GM18868 (cell line): Measurements from ENCODE around the gene ZFX.

ENCODE experiments used
- ATAC-seq: cut with Tn5 transposase; IDR thresholded peaks from one replicate; pipeline ENCODE4 v1.9.1; 2021; ENCODE audit warnings: mild to moderate bottlenecking, moderate library complexity; ENCODE audit not compliant: unreplicated experiment

The ZFX gene

DNA sequence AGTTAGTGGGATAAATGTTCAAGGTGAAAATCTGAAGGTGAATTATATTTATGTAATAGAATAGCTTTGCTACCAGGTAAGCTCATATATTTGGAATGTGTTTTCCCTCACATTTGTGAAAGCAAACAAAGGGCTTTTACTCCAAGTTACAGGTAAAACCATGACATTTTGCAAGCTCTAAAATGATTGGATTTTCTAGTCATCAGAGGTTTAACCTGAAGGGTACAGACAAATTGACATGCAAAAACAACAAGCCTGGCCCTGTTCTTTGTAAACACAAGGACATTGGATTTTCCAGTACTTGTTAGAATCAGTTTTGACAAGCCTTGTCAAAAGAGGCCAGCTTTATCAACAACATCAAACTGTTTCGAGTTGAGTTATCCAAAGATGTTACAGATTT is 51.7 kb downstream of the ZFX start:
- ATAC-seq: no peak

DNA sequence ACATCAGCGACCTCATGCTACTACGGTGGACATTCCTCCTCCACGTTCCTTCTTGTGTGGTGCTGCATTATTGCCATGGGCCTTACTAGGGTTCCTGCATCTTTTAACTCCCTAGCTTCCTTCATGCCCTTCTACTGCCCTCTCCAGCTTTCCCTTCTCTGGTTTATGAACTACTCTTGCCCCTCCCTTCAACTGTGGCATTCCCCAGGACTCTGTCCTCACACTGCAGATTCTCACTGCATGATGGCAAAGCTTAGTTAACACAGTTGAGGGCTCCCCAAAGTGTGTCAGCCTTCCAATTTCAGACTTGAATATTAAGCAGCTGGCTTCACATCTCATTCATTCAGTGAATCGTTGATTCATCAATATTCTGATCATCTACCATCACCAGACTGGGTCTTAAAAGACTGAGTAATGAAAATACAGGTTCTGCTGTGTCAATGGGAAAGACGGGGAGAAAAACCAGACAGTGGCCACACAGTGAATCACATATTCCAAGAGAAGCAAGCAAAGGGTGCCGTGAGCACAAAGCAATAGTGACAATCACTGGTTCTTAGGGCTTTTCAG is 53.0 kb downstream of the ZFX start:
- ATAC-seq: no peak

DNA sequence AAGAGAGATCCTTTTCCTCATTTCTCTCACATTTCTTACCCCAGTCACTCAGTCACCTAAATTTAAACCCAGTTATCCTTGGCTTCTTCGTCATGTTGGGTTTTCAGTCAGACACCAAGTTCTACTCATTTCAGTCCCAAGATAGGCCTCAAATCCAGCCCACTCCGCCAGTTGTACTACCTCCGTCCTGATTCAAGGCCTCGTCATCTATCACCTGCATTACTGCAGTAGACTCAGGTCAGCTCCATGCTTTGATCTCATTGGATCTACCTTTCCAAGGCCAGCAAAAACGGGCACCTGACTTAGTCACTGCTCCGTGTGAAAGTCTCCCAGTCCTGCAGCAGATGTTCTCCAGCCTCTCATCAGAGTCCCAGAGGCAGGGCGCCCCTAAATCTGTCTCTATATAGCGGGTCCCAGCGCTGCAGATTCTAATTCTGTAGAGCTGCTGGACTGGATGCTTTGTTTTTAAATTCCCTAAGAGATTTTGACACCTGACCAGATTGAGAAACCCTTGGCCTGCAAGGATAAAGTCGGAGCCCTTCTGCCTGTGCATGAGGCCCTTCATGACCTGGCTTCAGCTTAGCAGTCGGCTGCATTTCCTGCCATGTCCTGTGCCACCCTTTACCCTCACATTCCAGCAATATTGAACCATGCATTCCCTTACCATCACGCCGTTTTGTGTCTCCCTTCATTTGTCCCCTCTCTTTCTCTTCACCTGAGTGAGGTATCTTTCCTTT is 53.7 kb downstream of the ZFX start:
- ATAC-seq: no peak

DNA sequence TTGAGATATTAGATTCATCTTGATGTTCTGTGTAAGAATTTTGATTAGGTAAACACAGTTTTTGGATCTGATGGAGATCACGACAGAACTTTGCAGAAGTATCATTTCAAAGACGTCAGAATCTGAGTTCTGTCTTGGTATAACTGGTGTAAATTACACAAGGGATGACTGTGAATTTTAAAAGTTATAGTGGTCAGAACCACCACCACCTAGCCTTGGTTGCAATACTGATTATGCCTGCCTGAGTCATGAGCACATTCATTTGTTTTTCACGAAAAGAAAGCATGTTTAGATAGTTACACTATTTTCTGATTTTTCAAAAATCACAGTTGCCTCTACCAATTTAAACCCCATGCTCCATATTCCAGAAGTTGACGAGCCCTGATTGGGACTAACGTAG is 54.8 kb downstream of the ZFX start:
- no peak for ATAC-seq

DNA sequence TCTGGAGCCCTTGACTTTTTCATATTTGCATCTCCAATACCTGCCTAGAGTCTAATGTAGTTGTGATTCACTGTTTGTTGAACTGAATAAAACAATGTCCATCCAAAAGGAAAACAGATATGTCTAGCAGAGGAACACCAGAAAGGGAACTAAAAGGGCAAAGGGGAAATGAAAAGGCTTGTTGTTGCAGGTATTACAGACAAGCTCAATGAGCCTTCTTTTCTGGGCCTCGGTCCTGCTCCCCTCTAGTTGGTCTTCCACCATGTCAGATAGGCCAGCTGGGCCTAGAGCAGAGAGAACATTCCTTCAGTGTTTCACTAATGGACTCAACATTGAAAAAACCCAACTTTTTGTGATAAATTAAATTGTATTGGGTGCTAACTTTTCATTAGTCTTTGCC is 55.4 kb downstream of the ZFX start:
- no peak for ATAC-seq

DNA sequence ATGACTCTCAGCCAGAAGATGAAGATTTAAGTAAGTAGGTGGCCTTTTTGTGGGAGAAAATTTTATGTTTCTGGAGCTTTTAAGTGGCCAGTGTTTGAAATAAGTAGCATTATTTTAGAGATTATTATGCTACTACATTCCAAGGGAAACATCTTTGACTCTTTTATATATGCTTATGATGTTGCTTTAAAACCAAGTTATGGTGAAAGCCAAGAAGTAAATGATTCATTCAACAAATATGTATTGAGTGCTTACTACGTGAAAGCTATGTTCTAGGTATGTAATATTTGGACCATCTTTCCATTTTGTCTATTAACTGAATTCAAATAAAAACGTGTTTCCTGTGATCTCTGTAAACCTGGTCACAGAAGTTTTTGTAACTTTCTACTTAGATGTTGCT is 58.3 kb downstream of the ZFX start:
- no peak for ATAC-seq

DNA sequence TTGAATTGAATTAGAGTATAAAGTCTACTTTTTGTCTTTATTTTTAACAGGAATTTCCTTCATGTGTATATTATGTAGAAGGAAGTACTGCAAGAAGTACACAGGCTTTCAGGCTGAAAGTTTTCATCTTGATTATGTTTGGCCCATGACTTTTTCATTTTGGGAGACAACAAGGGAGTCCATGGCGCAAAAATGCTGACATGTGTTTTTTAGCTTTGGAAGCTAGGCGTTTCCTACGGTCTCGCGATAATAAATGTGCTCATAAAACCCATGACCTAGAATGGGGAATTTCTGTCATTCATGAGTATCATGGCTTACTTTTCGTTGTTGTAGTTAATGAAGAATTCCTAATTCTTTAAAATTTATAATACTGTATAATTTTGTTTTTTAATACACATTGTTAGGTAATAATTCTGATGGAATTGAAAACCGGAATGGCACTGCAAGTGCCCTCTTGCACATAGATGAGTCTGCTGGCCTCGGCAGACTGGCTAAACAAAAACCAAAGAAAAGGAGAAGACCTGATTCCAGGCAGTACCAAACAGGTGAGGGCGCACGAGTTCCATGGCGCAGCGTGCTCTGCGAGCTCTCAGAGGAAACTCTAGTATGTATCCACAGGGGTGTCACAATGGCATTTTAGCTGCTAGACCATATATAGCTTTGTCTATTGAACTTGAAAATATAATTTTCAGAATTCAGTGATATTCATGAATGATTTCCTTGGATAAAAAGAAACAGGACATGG is 59.1 kb downstream of the ZFX start:
- ATAC-seq: no peak

DNA sequence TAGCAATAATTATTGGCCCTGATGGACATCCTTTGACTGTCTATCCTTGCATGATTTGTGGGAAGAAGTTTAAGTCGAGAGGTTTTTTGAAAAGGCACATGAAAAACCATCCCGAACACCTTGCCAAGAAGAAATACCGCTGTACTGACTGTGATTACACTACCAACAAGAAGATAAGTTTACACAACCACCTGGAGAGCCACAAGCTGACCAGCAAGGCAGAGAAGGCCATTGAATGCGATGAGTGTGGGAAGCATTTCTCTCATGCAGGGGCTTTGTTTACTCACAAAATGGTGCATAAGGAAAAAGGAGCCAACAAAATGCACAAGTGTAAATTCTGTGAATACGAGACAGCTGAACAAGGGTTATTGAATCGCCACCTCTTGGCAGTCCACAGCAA is 60.7 kb downstream of the ZFX start:
- no peak for ATAC-seq

DNA sequence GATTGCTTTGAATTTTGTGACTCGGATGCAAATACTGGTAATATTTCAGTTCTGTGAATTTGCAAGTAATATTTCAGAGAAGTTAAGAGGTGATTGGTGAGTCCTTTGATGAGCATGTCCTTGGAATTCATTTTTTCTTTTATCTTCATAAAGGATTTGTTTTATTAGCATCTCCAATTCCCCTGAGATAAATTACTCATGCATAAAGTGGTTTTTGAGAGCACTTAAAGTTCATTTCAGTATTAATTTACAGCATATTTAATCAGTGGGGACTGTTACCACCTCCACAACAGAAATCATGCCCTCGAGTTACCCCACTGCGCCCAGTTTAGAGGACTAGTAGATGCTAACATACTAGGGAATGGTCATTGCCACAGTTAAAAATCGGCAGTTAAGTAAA is 65.0 kb downstream of the ZFX start:
- ATAC-seq: no peak

DNA sequence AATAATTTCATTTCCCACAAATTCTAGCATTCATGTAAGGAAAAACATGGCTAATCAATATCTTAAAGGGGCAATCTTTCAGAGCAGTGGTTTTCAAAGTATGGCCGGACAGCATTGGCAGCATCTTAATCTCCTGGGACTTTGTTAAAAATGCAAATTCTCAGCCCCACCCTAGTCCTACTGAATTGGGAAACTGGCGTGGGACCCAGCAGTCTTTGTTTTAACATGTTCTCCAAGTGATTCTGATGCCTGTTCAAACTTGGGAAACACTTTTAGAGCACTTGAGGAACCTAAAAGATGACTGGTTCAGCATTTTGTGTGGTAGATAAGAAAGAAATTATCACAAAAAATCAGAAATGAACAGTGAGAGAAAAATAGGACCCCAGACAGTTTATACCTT is 65.7 kb downstream of the ZFX start:
- ATAC-seq: no peak

DNA sequence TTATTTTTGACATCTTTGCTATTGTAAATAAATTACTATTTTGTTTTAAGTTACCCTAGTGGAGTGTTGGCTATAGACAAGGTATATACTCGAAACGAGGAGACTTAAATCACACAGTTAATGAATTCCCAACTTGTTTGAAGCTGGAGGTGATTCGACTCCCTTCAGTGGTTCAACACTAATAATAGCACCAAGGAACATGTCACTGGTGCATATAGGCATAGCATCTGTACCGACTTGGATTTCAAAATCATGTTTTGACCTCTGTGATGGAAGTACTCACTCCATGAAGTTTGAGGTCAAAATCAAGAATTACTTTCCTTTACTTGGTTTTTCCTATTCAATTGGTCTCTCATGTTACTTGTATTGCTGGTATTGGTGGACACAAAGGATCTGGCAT is 66.5 kb downstream of the ZFX start:
- ATAC-seq: no peak

DNA sequence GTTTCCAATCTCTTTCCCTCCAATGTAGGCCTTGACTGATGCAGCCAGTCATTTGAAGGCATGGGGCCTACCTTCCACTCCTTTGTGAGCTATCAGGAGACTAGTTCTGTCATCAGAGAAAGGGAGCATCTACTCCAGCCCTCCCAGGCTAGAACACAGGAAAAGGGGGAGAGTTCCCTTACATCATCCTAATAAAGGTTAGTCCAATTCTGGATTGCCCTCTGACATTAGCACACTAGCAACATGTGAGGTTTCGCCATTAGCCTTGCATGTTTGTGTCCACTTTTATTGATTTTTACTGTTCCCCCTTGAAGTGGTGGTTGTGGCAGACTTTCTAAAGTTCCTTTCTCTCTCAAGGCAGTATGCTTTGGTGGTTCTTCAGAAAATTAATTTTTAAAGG is 67.3 kb downstream of the ZFX start:
- no peak for ATAC-seq

DNA sequence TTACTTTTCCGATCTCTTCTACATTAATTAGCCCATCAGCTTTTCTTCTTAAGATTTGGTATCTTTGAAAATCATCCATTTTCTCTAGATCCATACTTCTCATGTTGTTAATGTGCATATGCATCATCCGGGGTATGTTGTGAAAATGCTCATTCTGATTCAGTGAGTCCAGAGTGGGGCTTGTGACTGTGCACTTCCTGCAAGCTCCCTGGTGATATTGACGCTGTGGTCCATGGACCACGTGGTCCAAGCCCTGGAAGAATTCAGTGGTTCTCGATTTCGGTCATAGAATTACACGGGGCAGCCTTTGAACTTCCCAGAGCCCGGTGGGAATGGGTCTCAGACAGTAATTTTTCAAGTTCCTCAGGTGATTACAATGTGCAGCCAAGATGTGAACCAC is 69.8 kb downstream of the ZFX start:
- ATAC-seq: no peak

DNA sequence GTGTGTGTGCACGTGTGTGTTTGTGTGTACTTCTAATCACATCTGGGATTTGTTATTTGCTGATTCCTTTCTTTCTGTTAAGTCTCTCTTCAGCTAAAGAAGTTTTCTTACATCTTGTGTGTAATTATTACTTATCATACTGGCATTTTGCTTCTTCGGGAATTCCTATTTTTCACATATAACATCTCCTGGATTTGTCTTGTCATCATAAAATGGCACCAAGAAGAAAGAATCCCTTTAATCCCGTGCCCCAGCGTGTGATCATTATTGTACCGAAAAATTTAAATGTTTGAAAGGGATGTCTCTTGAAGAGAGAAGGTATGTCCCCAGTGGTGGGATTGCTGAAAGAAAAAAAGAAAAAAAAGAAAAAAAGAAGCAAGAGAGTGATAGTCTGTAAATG is 72.3 kb downstream of the ZFX start:
- no peak for ATAC-seq

DNA sequence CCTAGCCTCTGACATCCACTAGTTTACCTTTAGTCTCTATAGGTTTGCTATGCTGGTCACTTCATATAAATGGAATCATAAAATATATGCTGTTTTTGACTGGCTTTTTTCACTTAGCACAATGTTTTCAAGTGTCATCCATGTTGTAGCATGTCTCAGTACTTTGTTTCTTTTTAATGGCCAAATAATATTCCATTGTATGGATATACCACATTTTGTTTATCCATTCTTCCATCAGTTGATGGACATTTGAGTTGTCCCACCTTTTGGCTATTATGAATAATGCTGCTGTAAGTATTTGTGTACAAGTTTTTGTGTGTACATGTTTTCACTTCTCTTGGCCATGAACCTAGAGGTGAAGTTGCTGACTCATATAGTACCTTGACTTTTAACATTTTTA is 75.7 kb downstream of the ZFX start:
- no peak for ATAC-seq

DNA sequence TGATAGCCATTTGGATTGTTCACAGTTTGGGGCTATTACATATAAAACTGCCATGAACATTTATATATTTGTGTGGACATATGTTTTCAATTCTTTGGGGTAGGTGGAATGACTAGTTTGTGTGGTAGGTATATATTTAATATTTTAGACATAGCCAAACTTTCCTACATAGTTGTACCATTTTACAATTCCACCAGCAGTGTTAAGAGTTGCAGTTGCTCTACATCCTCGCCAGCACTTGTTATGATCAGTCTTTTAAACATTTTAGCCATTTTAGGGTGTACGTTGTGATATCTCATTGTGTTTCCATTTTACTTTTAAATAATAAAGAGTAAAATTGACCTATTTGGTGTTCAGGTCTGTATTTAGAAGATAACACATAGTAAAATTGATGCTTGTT is 76.6 kb downstream of the ZFX start:
- no peak for ATAC-seq

DNA sequence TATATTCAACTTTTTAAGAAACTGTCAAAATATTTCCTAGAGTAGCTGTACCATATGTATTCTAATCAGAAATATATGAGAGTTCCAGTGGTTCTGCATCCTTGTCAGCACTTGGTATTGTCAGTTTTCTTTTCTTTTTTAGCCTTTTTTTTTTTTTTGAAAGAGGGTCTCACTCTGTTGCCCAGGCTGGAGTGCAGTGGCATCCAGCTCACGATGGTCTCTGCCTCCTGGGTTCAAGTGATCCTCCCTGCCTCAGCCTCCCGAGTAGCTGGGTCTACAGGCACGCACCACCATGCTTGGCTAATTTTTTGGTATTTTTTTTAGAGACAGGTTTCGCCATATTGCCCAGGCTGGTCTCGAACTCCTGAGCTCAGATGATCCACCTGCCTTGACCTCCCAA is 79.1 kb downstream of the ZFX start:
- no peak for ATAC-seq

DNA sequence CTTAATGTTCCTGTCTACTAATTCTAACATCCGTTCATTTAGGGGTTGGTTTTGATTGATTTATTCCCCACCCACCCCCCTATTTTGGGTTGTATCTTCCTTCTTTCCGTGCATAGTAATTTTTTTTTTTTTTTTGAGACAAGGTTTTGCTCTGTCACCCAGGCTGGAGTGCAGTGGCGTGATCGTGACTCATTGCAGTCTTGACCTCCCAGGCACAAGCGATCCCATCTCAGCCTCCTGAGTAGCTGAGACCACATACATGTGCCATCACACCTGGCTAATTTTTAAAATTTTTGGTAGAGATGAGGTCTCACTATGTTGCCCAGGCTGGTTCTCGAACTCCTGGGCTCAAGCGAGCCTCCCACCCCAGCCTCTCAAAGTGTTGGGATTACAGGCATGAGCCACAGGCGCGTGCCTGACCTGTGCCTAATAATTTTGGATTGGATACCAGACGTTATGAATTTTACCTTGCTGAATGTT is 79.9 kb downstream of the ZFX start:
- ATAC-seq: no peak

DNA sequence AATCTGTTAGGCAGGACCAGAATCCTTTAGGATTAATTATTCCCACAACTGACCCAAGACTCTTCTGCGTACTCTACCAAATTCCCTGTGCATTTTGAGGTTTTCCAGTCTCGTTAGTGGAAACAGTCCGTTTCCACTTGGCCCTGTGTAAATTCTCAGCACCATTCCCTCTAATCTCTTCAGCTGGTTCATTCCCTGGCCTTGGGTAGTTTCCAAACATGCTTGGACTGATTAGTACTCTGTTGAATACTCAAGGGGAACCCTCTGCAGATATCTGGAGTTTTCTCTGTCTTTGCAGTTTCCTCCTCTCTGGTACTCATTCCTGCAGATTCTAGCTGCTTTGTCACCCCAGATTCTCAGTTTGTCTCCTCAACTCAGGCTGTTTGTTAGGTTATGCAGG is 80.4 kb downstream of the ZFX start:
- ATAC-seq: no peak

DNA sequence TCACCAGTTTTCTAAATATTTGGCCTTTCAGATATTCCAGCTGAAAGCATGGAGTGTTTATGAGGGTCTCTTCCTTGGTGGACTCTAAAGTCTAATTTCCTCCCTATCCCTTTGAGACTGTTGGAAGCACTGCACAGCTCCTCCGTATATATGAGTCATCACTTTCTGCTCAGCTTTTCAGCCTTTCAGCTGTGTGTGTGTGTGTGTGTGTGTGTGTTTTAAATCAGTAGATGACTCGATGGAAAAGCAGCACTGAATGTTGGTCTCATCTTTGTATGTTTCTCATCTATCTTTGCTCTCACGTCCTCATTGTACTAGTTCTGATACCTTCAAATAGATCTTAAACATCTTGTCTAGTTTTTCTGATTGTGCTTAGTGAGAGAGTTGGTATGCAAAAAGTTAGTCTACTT is 81.6 kb downstream of the ZFX start:
- no peak for ATAC-seq

DNA sequence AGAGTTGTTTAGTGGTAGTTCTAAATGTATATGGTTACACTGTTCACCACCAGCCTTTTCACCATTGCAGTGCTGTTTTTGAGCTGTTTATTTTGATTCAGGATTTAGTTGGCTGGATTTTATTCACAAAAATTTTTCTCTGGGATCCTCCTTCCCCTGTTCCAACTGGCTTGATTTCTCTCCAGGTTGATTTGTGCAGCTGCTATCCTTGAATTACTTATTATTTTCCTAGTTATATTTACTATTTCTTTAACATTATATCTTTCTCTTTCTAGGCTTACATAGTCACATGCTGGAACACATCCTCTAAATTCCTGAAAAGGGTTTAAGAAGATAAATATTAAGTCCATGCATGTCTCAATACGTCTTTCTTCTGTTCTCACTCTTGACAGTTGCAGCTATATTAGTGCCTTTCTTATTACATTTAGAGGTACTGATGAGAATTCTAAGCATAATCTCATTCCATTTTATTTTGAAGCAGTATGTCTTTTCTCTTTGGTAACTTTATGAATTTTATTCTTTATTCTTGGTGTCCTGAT is 82.2 kb downstream of the ZFX start:
- no peak for ATAC-seq

DNA sequence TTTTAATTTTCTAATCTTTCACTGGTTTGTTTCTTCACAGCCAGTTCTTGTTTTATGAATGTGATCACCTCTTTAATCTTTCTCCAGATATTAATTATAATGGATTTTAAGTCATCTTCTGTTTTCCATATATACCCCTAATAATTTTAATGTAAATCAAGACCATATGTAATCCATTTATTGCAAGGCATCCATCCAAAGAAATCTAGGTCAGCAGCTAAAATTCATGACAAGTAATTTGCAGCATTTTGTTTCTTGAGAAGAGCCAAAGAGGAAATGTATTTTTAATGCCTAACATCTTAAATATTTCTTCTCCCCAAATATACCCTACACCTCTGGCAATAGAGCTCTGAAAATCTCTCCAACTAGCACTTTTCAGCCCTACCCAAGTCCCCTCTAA is 83.3 kb downstream of the ZFX start:
- no peak for ATAC-seq
